ENCODE data around the gene MOCS3.

The MOCS3 gene

GRCh38 chr20:50983321-50983720 lies 24.7 kb downstream of the MOCS3 start:
- H3K27me3 ChIP-seq (ENCODE audit: control insufficient read depth in 1 of 2, insufficient read depth in 2 of 2, low read length in 2 of 2), result peaks cover 3 to 5% of the 10 kb centered on the region in 2 donors

DNA sequence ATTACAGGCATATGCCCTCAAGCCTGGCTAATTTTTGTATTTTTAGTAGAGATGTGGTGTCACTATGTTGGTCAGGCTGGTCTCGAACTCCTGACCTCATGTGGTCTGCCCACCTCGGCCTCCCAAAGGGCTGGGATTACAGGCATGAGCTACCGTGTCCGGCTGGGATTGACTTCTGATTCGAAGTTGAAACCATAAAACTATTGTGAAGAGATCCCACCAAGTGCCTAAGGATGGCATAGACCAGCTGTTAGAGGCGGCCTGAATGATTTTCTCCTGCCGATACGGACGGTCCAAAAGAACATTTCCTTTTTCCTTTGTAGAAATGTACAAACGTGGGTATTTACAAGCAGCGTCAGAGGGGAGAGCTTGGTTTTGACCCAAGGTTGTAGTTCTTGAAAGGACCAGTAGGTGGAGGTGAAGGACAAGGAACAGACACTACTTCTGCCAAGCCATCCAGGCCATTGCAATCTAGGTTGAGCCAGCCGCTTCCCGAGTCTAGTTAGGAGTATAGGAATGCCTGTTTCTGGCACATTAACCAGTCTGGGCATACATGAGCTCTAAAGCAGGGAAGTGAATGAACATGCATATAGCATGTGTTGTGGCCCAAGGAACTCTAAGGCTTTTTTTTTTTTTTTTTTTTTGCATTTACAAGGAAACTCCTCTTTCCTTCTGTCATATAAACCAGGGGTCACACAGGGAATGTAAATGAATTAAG lies 29.0 kb downstream of the MOCS3 start:
- Histone ChIP-seq H3K4me3 (ENCODE audit: low read length in 2 of 2) (no peak overlapping the region), H3K36me3 (ENCODE audit: control insufficient read depth in 2 of 2, insufficient read depth in 2 of 2, low read length in 2 of 2) (no peaks in the 10 kb centered on the region), H3K27ac (ENCODE audit: low read length) (no peak overlapping the region), H3K4me1 (ENCODE audit: control insufficient read depth, insufficient read depth, low read length) (no peaks in the 10 kb centered on the region), H3K27me3 (ENCODE audit: control insufficient read depth in 1 of 2, insufficient read depth in 2 of 2, low read length in 2 of 2) (peaks cover 0 to 3% of the 10 kb centered on the region in 2 donors), H3K9ac (ENCODE audit: low read length in 2 of 2) (peak overlapping the region in 1 of 2 donors; percentile 47), H3K9me3 (ENCODE audit: control insufficient read depth in 2 of 2, low read length in 2 of 2) (no peaks in the 10 kb centered on the region)

More at GRCh38 chr20:50983321-50983720, 24.7 kb downstream of the MOCS3 start:
- Histone ChIP-seq H3K4me3 (ENCODE audit: low read length in 2 of 2) (no peak overlapping the region), H3K9me3 (ENCODE audit: control insufficient read depth in 2 of 2, low read length in 2 of 2) (no peaks in the 10 kb centered on the region), H3K36me3 (ENCODE audit: control insufficient read depth in 2 of 2, insufficient read depth in 2 of 2, low read length in 2 of 2) (no peaks in the 10 kb centered on the region), H3K27ac (ENCODE audit: low read length) (no peak overlapping the region), H3K9ac (ENCODE audit: low read length in 2 of 2) (no peak overlapping the region), H3K4me1 (ENCODE audit: control insufficient read depth, insufficient read depth, low read length) (peaks cover 6% of the 10 kb centered on the region)

DNA sequence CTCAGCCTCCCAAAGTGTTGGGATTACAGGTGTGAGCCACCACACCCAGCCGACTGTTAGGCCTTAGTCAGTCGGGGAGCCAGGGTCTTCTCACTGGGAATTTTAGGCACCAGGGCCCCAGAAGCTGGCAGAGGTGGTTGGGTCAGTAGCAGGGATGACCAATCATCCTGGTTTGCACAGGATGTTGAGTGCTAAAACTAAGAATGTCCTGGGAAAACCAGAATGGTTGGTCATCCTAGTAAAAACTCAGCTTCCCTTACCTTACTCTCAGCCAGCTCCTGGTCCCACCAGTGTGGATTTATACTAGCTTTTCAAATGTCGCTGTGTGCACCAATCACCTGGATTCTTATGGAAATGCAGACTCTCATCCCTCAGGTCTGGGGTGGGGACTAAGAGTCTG lies 32.5 kb downstream of the MOCS3 start:
- no peak overlapping the region for H3K27ac ChIP-seq (ENCODE audit: low read length)
- no peaks in the 10 kb centered on the region for H3K36me3 ChIP-seq (ENCODE audit: control insufficient read depth in 2 of 2, insufficient read depth in 2 of 2, low read length in 2 of 2)
- no peak overlapping the region for H3K4me3 ChIP-seq (ENCODE audit: low read length in 2 of 2)
- no peaks in the 10 kb centered on the region for H3K4me1 ChIP-seq (ENCODE audit: control insufficient read depth, insufficient read depth, low read length)
- no peak overlapping the region for H3K9ac ChIP-seq (ENCODE audit: low read length in 2 of 2)
- peaks cover 0 to 4% of the 10 kb centered on the region in 2 donors for H3K27me3 ChIP-seq (ENCODE audit: control insufficient read depth in 1 of 2, insufficient read depth in 2 of 2, low read length in 2 of 2)
- no peaks in the 10 kb centered on the region for H3K9me3 ChIP-seq (ENCODE audit: control insufficient read depth in 2 of 2, low read length in 2 of 2)

DNA sequence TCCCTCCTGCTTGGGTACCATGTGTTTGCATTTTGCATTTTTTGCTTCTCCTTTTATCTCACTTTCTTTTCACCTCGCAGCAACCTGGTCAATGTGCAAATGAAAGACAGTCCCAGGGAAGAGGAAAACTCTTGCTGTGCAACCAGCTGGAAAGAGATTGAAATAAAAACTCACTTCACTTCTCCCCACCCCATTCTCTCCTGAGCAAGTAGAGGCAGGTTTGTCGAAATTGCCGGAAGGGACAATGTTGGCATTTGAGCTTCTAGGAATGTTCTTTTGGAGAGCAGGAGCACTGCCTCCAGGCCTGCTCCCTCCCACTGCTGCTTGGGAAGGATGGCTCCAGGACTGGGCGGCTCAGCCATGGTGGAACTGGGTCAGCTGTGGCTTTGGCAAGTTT lies 33.7 kb downstream of the MOCS3 start:
- Histone ChIP-seq H3K4me1 (ENCODE audit: control insufficient read depth, insufficient read depth, low read length) (no peaks in the 10 kb centered on the region), H3K9ac (ENCODE audit: low read length in 2 of 2) (no peak overlapping the region), H3K36me3 (ENCODE audit: control insufficient read depth in 2 of 2, insufficient read depth in 2 of 2, low read length in 2 of 2) (no peaks in the 10 kb centered on the region), H3K9me3 (ENCODE audit: control insufficient read depth in 2 of 2, low read length in 2 of 2) (no peaks in the 10 kb centered on the region), H3K4me3 (ENCODE audit: low read length in 2 of 2) (no peak overlapping the region), H3K27ac (ENCODE audit: low read length) (no peak overlapping the region), H3K27me3 (ENCODE audit: control insufficient read depth in 1 of 2, insufficient read depth in 2 of 2, low read length in 2 of 2) (peaks cover 0 to 4% of the 10 kb centered on the region in 2 donors)

- no peaks in the 10 kb centered on the region for H3K4me1 ChIP-seq (ENCODE audit: control insufficient read depth, insufficient read depth, low read length)
- no peak overlapping the region for H3K9ac ChIP-seq (ENCODE audit: low read length in 2 of 2)
- H3K4me3 ChIP-seq (ENCODE audit: low read length in 2 of 2), result no peak overlapping the region
- H3K27me3 ChIP-seq (ENCODE audit: control insufficient read depth in 1 of 2, insufficient read depth in 2 of 2, low read length in 2 of 2), result peaks cover 0 to 4% of the 10 kb centered on the region in 2 donors
- no peak overlapping the region for H3K27ac ChIP-seq (ENCODE audit: low read length)
- H3K9me3 ChIP-seq (ENCODE audit: control insufficient read depth in 2 of 2, low read length in 2 of 2), result no peaks in the 10 kb centered on the region
- no peaks in the 10 kb centered on the region for H3K36me3 ChIP-seq (ENCODE audit: control insufficient read depth in 2 of 2, insufficient read depth in 2 of 2, low read length in 2 of 2)
Observed at GRCh38 chr20:50992733-50993457, 34.3 kb downstream of the MOCS3 start.

DNA sequence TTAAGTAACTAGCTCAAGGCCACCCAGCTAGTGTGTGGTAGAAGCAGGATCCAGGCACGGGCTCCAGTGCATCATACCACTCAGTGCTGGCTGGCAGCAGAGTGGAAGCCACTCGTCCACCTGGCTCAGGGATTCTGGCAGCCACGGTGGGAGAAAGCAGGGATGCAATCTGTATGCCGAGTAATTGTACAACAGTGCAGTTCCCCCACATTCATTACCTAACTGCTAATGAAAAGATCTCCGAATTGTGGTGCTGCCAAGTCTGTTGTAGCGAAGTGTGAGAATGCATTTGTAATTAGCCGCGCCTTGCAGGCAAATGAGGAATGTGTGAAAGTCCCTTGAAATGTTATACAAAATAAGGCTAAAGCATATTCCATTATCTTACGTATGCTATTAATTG lies 35.3 kb downstream of the MOCS3 start:
- Histone ChIP-seq H3K4me1 (ENCODE audit: control insufficient read depth, insufficient read depth, low read length) (no peaks in the 10 kb centered on the region), H3K9me3 (ENCODE audit: control insufficient read depth in 2 of 2, low read length in 2 of 2) (no peaks in the 10 kb centered on the region), H3K27me3 (ENCODE audit: control insufficient read depth in 1 of 2, insufficient read depth in 2 of 2, low read length in 2 of 2) (peaks cover 0 to 5% of the 10 kb centered on the region in 2 donors), H3K27ac (ENCODE audit: low read length) (no peak overlapping the region), H3K4me3 (ENCODE audit: low read length in 2 of 2) (no peak overlapping the region), H3K36me3 (ENCODE audit: control insufficient read depth in 2 of 2, insufficient read depth in 2 of 2, low read length in 2 of 2) (no peaks in the 10 kb centered on the region), H3K9ac (ENCODE audit: low read length in 2 of 2) (no peak overlapping the region)

DNA sequence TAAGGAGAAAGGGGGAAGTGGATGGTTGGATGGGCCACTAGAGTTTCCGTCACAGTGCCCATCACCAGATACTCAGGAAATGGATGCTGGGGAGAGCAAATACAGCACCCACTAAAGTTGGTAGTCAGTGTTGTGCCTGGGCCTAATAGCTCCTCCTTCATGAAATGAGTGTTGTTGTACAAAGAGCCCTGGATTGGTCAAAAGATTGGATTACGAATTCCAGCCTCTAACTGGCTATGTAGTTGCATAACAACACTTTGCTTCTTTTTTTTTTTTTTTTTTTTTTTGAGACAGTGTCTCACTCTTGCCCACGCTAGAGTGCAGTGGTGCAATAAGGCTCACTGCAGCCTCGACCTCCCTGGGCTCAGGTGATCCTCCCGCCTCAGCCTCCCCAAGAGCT lies 36.9 kb downstream of the MOCS3 start:
- H3K9ac ChIP-seq (ENCODE audit: low read length in 2 of 2), result no peak overlapping the region
- H3K9me3 ChIP-seq (ENCODE audit: control insufficient read depth in 2 of 2, low read length in 2 of 2), result no peaks in the 10 kb centered on the region
- H3K4me1 ChIP-seq (ENCODE audit: control insufficient read depth, insufficient read depth, low read length), result no peaks in the 10 kb centered on the region
- peaks cover 0 to 6% of the 10 kb centered on the region in 2 donors for H3K27me3 ChIP-seq (ENCODE audit: control insufficient read depth in 1 of 2, insufficient read depth in 2 of 2, low read length in 2 of 2)
- H3K27ac ChIP-seq (ENCODE audit: low read length), result no peak overlapping the region
- H3K4me3 ChIP-seq (ENCODE audit: low read length in 2 of 2), result no peak overlapping the region
- H3K36me3 ChIP-seq (ENCODE audit: control insufficient read depth in 2 of 2, insufficient read depth in 2 of 2, low read length in 2 of 2), result no peaks in the 10 kb centered on the region

GRCh38 chr20:50996901-50997865 lies 38.6 kb downstream of the MOCS3 start:
- Histone ChIP-seq H3K4me3 (ENCODE audit: low read length in 2 of 2) (no peak overlapping the region), H3K36me3 (ENCODE audit: control insufficient read depth in 2 of 2, insufficient read depth in 2 of 2, low read length in 2 of 2) (no peaks in the 10 kb centered on the region), H3K4me1 (ENCODE audit: control insufficient read depth, insufficient read depth, low read length) (no peaks in the 10 kb centered on the region), H3K9ac (ENCODE audit: low read length in 2 of 2) (no peak overlapping the region), H3K9me3 (ENCODE audit: control insufficient read depth in 2 of 2, low read length in 2 of 2) (no peaks in the 10 kb centered on the region), H3K27me3 (ENCODE audit: control insufficient read depth in 1 of 2, insufficient read depth in 2 of 2, low read length in 2 of 2) (peaks cover 0 to 6% of the 10 kb centered on the region in 2 donors), H3K27ac (ENCODE audit: low read length) (no peak overlapping the region)

DNA sequence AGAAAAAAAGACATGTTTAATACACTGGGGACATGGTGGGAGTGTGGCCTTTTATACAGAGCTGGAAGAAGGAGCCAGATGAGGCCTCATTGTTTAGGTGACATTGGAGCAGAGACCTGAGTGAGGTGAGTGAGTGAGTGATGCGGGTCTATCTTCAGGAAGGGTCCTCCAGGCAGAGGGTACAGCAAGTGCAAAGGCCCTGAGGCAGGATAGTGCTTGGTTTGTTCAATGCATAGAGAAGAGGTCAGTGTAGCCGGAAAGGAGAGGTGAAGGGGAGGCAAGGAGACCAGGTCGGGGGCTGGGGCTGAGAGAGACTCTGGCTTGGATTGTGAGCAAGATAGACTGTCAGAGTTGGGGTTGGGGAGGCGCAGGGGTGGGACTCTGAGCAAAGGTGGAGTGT lies 40.7 kb downstream of the MOCS3 start:
- Histone ChIP-seq H3K27ac (ENCODE audit: low read length) (no peak overlapping the region), H3K27me3 (ENCODE audit: control insufficient read depth in 1 of 2, insufficient read depth in 2 of 2, low read length in 2 of 2) (peaks cover 0 to 2% of the 10 kb centered on the region in 2 donors), H3K4me3 (ENCODE audit: low read length in 2 of 2) (no peak overlapping the region), H3K36me3 (ENCODE audit: control insufficient read depth in 2 of 2, insufficient read depth in 2 of 2, low read length in 2 of 2) (no peaks in the 10 kb centered on the region), H3K9me3 (ENCODE audit: control insufficient read depth in 2 of 2, low read length in 2 of 2) (no peaks in the 10 kb centered on the region), H3K9ac (ENCODE audit: low read length in 2 of 2) (no peak overlapping the region), H3K4me1 (ENCODE audit: control insufficient read depth, insufficient read depth, low read length) (no peaks in the 10 kb centered on the region)

GRCh38 chr20:51001430-51002265 lies 43.0 kb downstream of the MOCS3 start:
- H3K4me1 ChIP-seq (ENCODE audit: control insufficient read depth, insufficient read depth, low read length), result no peaks in the 10 kb centered on the region
- peaks cover 0 to 2% of the 10 kb centered on the region in 2 donors for H3K27me3 ChIP-seq (ENCODE audit: control insufficient read depth in 1 of 2, insufficient read depth in 2 of 2, low read length in 2 of 2)
- no peaks in the 10 kb centered on the region for H3K36me3 ChIP-seq (ENCODE audit: control insufficient read depth in 2 of 2, insufficient read depth in 2 of 2, low read length in 2 of 2)
- no peaks in the 10 kb centered on the region for H3K9me3 ChIP-seq (ENCODE audit: control insufficient read depth in 2 of 2, low read length in 2 of 2)
- no peak overlapping the region for H3K4me3 ChIP-seq (ENCODE audit: low read length in 2 of 2)
- H3K9ac ChIP-seq (ENCODE audit: low read length in 2 of 2), result no peak overlapping the region
- H3K27ac ChIP-seq (ENCODE audit: low read length), result no peak overlapping the region

Measured in stomach smooth muscle (tissue), 2 donors.